ENCODE data around the gene RASSF5. TPM values are rescaled to one million over a fixed set of nuclear protein-coding genes. Genes with fewer than 3 reads are reported as not detected.

The RASSF5 gene
- total and polyA plus RNA-seq, 9 of the 15 experiments (the other 6 are each of a cell fraction or from before 2014, with no cell fraction given): 6.1 to 41.0 (median 25.2) TPM

GRCh38 chr1:206495011-206495461 lies 12.3 kb upstream of the RASSF5 start:
- Histone ChIP-seq H3K4me1 (replicated peaks in 1 of 2; ENCODE audit: control insufficient read depth in 2 of 2, insufficient read depth in 2 of 2, low read length in 2 of 2) (peaks cover 14 to 26% of the 10 kb centered on the region in 2 experiments), H3K4me3 (no peak overlapping the region), H3K4me2 (ENCODE audit: insufficient read depth, low read length) (no peak overlapping the region), H3K27ac (ENCODE audit: extremely low read depth, low read depth, low read length) (no peak overlapping the region), H3K79me2 (ENCODE audit: control insufficient read depth, insufficient read depth, low read length) (no peaks in the 10 kb centered on the region), H3K36me3 (ENCODE audit: control insufficient read depth, insufficient read depth, low read length) (no peaks in the 10 kb centered on the region), H3K9me1 (ENCODE audit: control insufficient read depth, insufficient read depth, low read length) (no peaks in the 10 kb centered on the region), H4K20me1 (replicated peaks; ENCODE audit: control insufficient read depth, insufficient read depth, low read length) (no peaks in the 10 kb centered on the region), H3K9ac (ENCODE audit: insufficient read depth in 1 of 2, low read depth in 2 of 2, low read length in 2 of 2) (no peak overlapping the region), H2AFZ (ENCODE audit: low read depth, low read length) (0 out of 2 replicates have a peak overlapping the region, but pooled peaks have one; percentile 6), H3K9me3 (replicated peaks; ENCODE audit: control insufficient read depth, insufficient read depth, low read depth, low read length) (no peaks in the 10 kb centered on the region), H3K27me3 (ENCODE audit: control insufficient read depth in 2 of 2, insufficient read depth in 2 of 2, low read length in 2 of 2) (no peaks in the 10 kb centered on the region)
- no peak for FAIRE-seq
- peak in 2 of 4 experiments; percentile 29 to 46 for DNase-seq (ENCODE audit: extremely low read depth in 1 of 4, low spot score in 3 of 4)
- POLR2A ChIA-PET: interaction anchor here (0.5 to 2.7 kb wide), 7 partner anchors 8 to 1513 kb away, joined by 3 to 6 read pairs (median 3); partner anchors contain the start of gene RASSF5
- CTCF ChIA-PET (ENCODE audit: low intra/inter-chr PET ratio): interaction anchor here (0.6 to 1.1 kb wide), 2 partner anchors 14 to 88 kb away, joined by 3 read pairs; no protein-coding TSS in a partner anchor
- WGBS (ENCODE audit: insufficient coverage, low coverage, missing lambda C conversion rate): 27% methylated on average over 6 of the region's 6 CpGs
- intact Hi-C loops (cut with micrococcal nuclease): loop anchor here (10.0 kb wide), 3 partner anchors 240 to 480 kb away; partner anchors contain the start of gene FCAMR
- ATAC-seq: no peak; the same call in 2 of the 3 replicates
- in situ Hi-C loops (cut with MboI): no loop called here
- BruUV-seq (replicated peaks): no TSS peak
- TF ChIP-seq ZNF384 (IDR thresholded peaks at IDR 0.05; ENCODE audit: low read depth, low read length) (peak; percentile 48; the same call in 1 of the 2 replicates), BHLHE40 (IDR thresholded peaks at IDR 0.05; ENCODE audit: low read length) (peak; percentile 56), FOXP1 (CRISPR knock-in tag; IDR thresholded peaks at IDR 0.05) (no peak), PBX2 (CRISPR knock-in tag; IDR thresholded peaks at IDR 0.05; ENCODE audit: low read depth) (no peak), PBX2 (tag; conservative IDR thresholded peaks at IDR 0.05; ENCODE audit: low read depth) (peak; percentile 62; the same call in 1 of the 2 replicates), RAD21 (CRISPR knock-in tag; conservative IDR thresholded peaks at IDR 0.05 in 1 of 2, IDR thresholded peaks at IDR 0.05 in 1 of 2) (0 out of 4 replicates have a peak, but pooled peaks of 1 of the 2 experiments have one; percentile 12), MAX (CRISPR knock-in tag; IDR thresholded peaks at IDR 0.05) (peak; percentile 54), CHD4 (IDR thresholded peaks at IDR 0.05; ENCODE audit: insufficient read depth, insufficient replicate concordance, low read depth, low read length, poor library complexity, severe bottlenecking) (no peak), MYC (IDR thresholded peaks at IDR 0.05; ENCODE audit: low read depth, low read length) (no peak), MYC (CRISPR knock-in tag; IDR thresholded peaks at IDR 0.05; ENCODE audit: borderline replicate concordance, low read depth) (no peak), FOXK2 (conservative IDR thresholded peaks at IDR 0.05 in 1 of 2, IDR thresholded peaks at IDR 0.05 in 1 of 2; ENCODE audit: low read depth in 2 of 2) (peak in 1 of 2 experiments; percentile 52; a peak in 2 of 4 replicates), TCF3 (CRISPR knock-in tag; IDR thresholded peaks at IDR 0.05) (peak; percentile 27; the same call in 1 of the 2 replicates), CTBP1 (IDR thresholded peaks at IDR 0.05; ENCODE audit: borderline replicate concordance) (peak; percentile 37; the same call in 1 of the 2 replicates), VEZF1 (CRISPR knock-in tag; IDR thresholded peaks at IDR 0.05) (0 out of 2 replicates have a peak, but pooled peaks have one; percentile 32), ZNF41 (CRISPR knock-in tag; conservative IDR thresholded peaks at IDR 0.05) (no peak), NONO (IDR thresholded peaks at IDR 0.05; ENCODE audit: low read depth in 2 of 2, low read length in 1 of 2) (no peak), NR2C2 (CRISPR knock-in tag; IDR thresholded peaks at IDR 0.05) (no peak), NR2C2 (tag; IDR thresholded peaks at IDR 0.05) (peak; percentile 54; the same call in 1 of the 2 replicates)

All from K562 (cell line).